NT2/D1 (cell line): ENCODE data around the gene PM20D2.

ENCODE experiments used
- DNase-seq: peaks from one replicate; pipeline ENCODE4 v3.0.0-alpha.2; 2011; ENCODE audit warnings: low read depth, low spot score
- H3K27me3 ChIP-seq: 2 replicates; pipeline ENCODE4 v1.6.0; 2011; ENCODE audit warnings: mild to moderate bottlenecking; ENCODE audit not compliant: insufficient read length, insufficient read depth
- H3K36me3 ChIP-seq: 2 replicates; pipeline ENCODE4 v1.6.1; 2011; ENCODE audit warnings: mild to moderate bottlenecking, low read length, mixed read lengths; ENCODE audit not compliant: insufficient read depth, insufficient read length
- H3K4me1 ChIP-seq: 2 replicates; pipeline ENCODE4 v1.5.1; 2011; ENCODE audit not compliant: insufficient read depth, insufficient read length
- H3K4me3 ChIP-seq: 2 replicates; pipeline ENCODE4 v1.5.1; 2011; ENCODE audit warnings: low read depth; ENCODE audit not compliant: insufficient read length
- H3K9ac ChIP-seq: 2 replicates; pipeline ENCODE4 v1.6.0; 2011; ENCODE audit warnings: low read depth; ENCODE audit not compliant: insufficient read length
- H3K9me3 ChIP-seq: 2 replicates; pipeline ENCODE4 v1.5.1; 2011; ENCODE audit warnings: mild to moderate bottlenecking, low read length; ENCODE audit not compliant: insufficient read depth
- SUZ12 ChIP-seq: IDR thresholded peaks from 2 replicates; pipeline ENCODE4 v1.6.1; 2011; ENCODE audit not compliant: insufficient read length, insufficient read depth; ENCODE audit errors: extremely low read depth
- YY1 ChIP-seq: IDR thresholded peaks from 2 replicates; pipeline ENCODE4 v1.6.1; 2011; ENCODE audit not compliant: insufficient read length, insufficient read depth
- ZNF274 ChIP-seq: IDR thresholded peaks from 2 replicates; pipeline ENCODE4 v1.6.1; 2011; ENCODE audit warnings: mild to moderate bottlenecking, low read depth, low read length

The PM20D2 gene

DNA sequence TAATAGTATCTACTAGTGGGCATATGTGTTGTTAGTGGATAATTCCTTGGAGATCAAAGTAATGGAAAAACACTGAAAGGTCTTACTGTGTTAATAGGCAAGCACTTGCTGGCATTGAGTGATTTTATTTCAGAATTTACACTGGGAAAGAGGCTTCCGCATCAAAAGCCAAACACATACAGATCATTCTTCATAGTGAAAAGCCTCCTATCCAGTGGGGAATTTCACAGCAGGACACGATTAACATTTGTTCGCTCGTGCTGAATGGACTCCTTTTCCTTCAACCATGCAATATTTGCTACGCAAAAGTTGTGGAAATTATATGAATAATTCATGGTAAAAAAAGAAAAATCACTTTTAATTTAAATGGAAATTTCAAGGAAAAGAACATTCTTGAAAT lies 44.9 kb downstream of the PM20D2 start:
- no peaks in the 10 kb centered on the region for H3K27me3 ChIP-seq
- H3K36me3 ChIP-seq, result no peaks in the 10 kb centered on the region
- H3K4me1 ChIP-seq, result no peaks in the 10 kb centered on the region
- H3K9ac ChIP-seq, result no peak overlapping the region
- peaks cover 12% of the 10 kb centered on the region; the same call in 1 of the 2 replicates for H3K9me3 ChIP-seq
- DNase-seq, result no peak
- TF ChIP-seq ZNF274 (no peak), YY1 (no peak), SUZ12 (no peak)
- H3K4me3 ChIP-seq, result no peak overlapping the region

DNA sequence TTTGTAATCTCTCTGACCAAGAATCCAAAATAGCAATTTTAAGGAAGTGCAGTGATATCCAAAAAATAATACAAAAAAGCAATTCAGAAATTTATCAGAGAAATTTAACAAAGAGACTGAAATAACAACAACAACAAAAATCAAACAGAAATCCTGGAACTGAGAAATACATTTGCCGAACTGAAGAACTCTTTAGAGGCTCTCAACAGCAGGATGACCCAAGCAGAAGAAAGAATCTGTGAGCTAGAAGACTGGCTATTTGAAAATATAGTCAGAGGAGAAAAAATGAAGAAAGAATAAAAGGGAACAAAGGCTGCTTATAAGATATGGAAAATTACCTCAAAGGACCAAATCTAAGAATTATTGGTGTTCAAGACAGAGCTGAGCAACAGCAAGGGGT lies 48.7 kb downstream of the PM20D2 start:
- Histone ChIP-seq H3K9me3 (peaks cover 14% of the 10 kb centered on the region; the same call in 1 of the 2 replicates), H3K27me3 (no peaks in the 10 kb centered on the region), H3K9ac (no peak overlapping the region), H3K4me3 (no peak overlapping the region), H3K36me3 (no peaks in the 10 kb centered on the region), H3K4me1 (no peaks in the 10 kb centered on the region)
- DNase-seq, result no peak
- no peak for TF ChIP-seq SUZ12
- no peak for TF ChIP-seq YY1
- no peak for TF ChIP-seq ZNF274

DNA sequence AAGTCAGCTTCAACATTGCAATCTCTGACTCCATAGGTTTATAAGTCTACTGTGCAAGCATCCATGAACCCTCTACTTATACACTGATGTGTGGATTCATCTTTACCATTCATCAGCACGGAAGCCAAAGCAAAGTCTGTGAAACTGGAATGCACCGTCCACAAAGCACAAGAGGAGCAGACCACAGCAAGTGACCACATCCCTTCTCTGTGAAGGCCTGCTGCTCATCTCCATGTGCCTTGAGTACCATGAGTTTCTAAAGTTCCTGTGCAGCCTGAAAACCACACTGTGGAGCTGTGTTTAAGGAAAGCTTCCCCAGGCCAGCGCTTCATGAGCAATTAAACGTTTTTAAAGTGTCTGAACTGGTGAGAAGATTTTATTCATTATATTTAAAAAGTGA lies 51.3 kb downstream of the PM20D2 start:
- Histone ChIP-seq H3K4me3 (no peak overlapping the region), H3K9ac (no peak overlapping the region), H3K36me3 (no peaks in the 10 kb centered on the region), H3K9me3 (peaks cover 14% of the 10 kb centered on the region; the same call in 1 of the 2 replicates), H3K27me3 (no peaks in the 10 kb centered on the region), H3K4me1 (no peaks in the 10 kb centered on the region)
- DNase-seq, result no peak
- TF ChIP-seq YY1 (no peak), SUZ12 (no peak), ZNF274 (no peak)

DNA sequence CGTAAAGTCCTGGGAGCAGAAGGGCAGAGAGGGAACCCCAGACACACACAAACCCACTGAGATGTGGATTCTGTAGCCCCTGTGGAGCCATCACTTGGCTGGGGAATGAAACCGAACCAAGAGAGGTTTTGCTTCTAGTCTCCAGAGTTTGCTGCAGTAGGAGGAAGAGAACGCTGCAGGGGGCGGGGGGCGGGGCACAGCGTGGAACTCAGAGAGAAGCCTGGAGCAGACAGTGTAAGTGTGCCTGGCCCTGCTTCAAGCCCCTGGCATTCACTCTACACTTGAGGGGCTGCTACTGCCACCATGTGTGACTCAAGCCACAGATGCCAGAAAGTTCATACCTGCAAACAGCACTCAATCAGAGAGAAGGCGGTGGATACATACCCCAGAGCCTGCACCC lies 52.4 kb downstream of the PM20D2 start:
- H3K9me3 ChIP-seq, result peaks cover 14% of the 10 kb centered on the region; the same call in 1 of the 2 replicates
- H3K4me1 ChIP-seq, result no peaks in the 10 kb centered on the region
- no peak overlapping the region for H3K9ac ChIP-seq
- DNase-seq, result no peak
- no peaks in the 10 kb centered on the region for H3K27me3 ChIP-seq
- no peaks in the 10 kb centered on the region for H3K36me3 ChIP-seq
- no peak for TF ChIP-seq ZNF274
- TF ChIP-seq SUZ12, result no peak
- no peak for TF ChIP-seq YY1
- H3K4me3 ChIP-seq, result no peak overlapping the region

DNA sequence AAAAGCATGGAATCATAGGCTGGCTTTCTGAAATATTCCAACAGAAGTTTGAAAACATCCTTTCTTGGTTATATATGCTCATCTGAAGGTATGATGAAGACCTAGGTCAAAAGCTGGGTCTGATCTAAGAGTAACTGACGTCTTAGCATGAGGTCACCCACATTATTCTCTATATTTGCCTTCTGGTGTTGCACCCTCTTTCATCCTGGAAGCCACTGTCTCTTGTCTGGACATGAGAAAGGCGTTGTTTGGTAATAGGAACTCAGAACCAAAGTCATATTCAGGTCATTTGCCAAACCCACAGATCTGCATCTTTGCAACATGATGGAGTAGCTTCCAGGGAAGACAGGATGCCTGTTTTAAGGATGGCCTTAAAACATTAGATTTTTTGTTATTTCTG lies 53.7 kb downstream of the PM20D2 start:
- peaks cover 13% of the 10 kb centered on the region; the same call in 1 of the 2 replicates for H3K9me3 ChIP-seq
- no peaks in the 10 kb centered on the region for H3K4me1 ChIP-seq
- no peaks in the 10 kb centered on the region for H3K27me3 ChIP-seq
- H3K36me3 ChIP-seq, result no peaks in the 10 kb centered on the region
- TF ChIP-seq YY1, result no peak
- no peak for TF ChIP-seq ZNF274
- TF ChIP-seq SUZ12, result no peak
- DNase-seq, result no peak
- no peak overlapping the region for H3K4me3 ChIP-seq
- H3K9ac ChIP-seq, result no peak overlapping the region

DNA sequence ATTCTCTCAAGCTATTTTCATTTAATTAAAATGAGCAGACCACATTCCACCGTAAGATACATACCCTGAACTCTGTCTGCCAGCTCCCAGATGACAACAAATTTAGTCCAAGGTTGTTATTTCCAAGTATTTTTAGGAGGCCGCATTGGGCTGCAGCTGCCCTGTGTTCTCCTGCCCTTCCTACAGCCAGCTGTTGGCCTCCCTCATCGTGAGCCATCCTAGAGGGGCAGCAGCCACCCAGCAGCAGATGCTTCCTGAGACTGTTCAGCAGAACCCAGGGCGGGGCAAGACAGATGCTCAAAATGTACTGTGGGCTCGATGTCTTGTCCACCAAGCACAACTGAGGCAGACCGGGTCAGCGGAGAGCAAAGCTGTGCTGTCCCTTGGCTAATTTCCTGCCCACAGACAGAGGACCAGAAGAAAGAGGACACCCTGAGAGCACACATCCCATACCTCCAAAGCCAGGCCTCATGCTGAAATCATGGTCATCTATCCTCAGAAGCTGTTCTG lies 54.9 kb downstream of the PM20D2 start:
- Histone ChIP-seq H3K9ac (no peak overlapping the region), H3K27me3 (no peaks in the 10 kb centered on the region), H3K4me1 (no peaks in the 10 kb centered on the region), H3K4me3 (no peak overlapping the region), H3K9me3 (0 out of 2 replicates have a peak, but pooled peaks cover 1% of the 10 kb centered on the region), H3K36me3 (no peaks in the 10 kb centered on the region)
- TF ChIP-seq SUZ12 (no peak), YY1 (no peak), ZNF274 (no peak)
- no peak for DNase-seq

DNA sequence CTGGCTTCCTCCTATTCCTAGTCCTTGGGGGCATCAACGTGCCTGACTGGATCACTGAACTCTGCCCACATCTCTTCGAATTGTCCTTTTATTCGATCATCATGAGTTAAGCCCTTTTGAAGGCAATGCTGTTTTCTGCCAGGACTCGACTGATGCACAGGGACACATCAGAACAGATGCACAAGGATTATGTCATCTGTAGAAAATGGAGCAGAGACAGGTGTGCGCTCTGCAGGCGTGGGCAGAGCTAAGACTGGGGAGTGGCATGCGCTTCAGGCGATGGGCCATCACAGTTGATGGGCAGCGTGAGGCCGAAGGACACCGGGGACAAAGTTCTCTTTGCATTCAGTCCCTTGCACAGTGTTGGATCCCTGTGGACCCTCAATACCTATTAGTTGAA lies 58.2 kb downstream of the PM20D2 start:
- H3K4me1 ChIP-seq, result no peaks in the 10 kb centered on the region
- H3K9me3 ChIP-seq, result no peaks in the 10 kb centered on the region
- TF ChIP-seq YY1, result no peak
- no peak for TF ChIP-seq ZNF274
- TF ChIP-seq SUZ12, result no peak
- no peaks in the 10 kb centered on the region for H3K27me3 ChIP-seq
- no peak overlapping the region for H3K4me3 ChIP-seq
- DNase-seq, result no peak
- no peaks in the 10 kb centered on the region for H3K36me3 ChIP-seq
- no peak overlapping the region for H3K9ac ChIP-seq
